Activated CD4-positive, alpha-beta T cell treated with anti-CD3 and anti-CD28 coated beads for 36 hours (primary cell): ENCODE measurements around the gene PIP5K1B. TPM values are rescaled to one million over a fixed set of nuclear protein-coding genes. Genes with fewer than 3 reads are reported as not detected.

Experiments
- ATAC-seq: fragments of 200-7000 bp; cut with Tn5 transposase; one replicate; pipeline ENCODE4 v1.10.0; 2021; ENCODE audit warnings: mild to moderate bottlenecking, moderate library complexity
- CTCF ChIA-PET: fragments of 350-600 bp; sonication (Branson Sonifier 250); formaldehyde crosslinking; loops from one replicate; lab custom pipeline; 2021; ENCODE audit warnings: antibody characterized with exemption; lab: Charles Lee
- POLR2A ChIA-PET: fragments of 350-600 bp; sonication (Branson Sonifier 250); formaldehyde crosslinking; loops from one replicate; lab custom pipeline; 2021; ENCODE audit warnings: antibody characterized with exemption, inconsistent platforms; lab: Charles Lee
- DNase-seq: peaks from one replicate; pipeline ENCODE4 v3.0.0-alpha.2; 2020
- H3K27ac Mint-ChIP-seq: one replicate; pipeline ENCODE4 v1.8.0; 2021; ENCODE audit warnings: mixed read lengths
- H3K27me3 Mint-ChIP-seq: one replicate; pipeline ENCODE4 v1.8.0; 2021; ENCODE audit warnings: mixed read lengths
- H3K36me3 Mint-ChIP-seq: one replicate; pipeline ENCODE4 v1.8.0; 2021; ENCODE audit warnings: low read depth, mixed read lengths
- H3K4me1 Mint-ChIP-seq: one replicate; pipeline ENCODE4 v1.8.0; 2021; ENCODE audit warnings: mixed read lengths
- H3K4me3 Mint-ChIP-seq: one replicate; pipeline ENCODE4 v1.8.0; 2021; ENCODE audit warnings: mild to moderate bottlenecking, moderate library complexity, mixed read lengths
- H3K9me3 Mint-ChIP-seq: one replicate; pipeline ENCODE4 v1.8.0; 2021; ENCODE audit warnings: low read depth, mixed read lengths
- intact Hi-C, 2 experiments: fragments of 100-400 bp; cut with DNase I in 1 of 2; cut with micrococcal nuclease in 1 of 2; formaldehyde crosslinking; loops; one replicate each; pipeline versions ENCODE4 v1.14.2 to v1.15.1; 2022 to 2024; cut with DNase I, micrococcal nuclease
- total RNA-seq, 2 experiments: library from RNA; stranded (reverse); gene quantifications; one replicate each; pipeline ENCODE4 v1.2.3, GENCODE V29; 2021

PIP5K1B gene
- total RNA-seq, 2 experiments from 2014 or later: 1.6 TPM

DNA sequence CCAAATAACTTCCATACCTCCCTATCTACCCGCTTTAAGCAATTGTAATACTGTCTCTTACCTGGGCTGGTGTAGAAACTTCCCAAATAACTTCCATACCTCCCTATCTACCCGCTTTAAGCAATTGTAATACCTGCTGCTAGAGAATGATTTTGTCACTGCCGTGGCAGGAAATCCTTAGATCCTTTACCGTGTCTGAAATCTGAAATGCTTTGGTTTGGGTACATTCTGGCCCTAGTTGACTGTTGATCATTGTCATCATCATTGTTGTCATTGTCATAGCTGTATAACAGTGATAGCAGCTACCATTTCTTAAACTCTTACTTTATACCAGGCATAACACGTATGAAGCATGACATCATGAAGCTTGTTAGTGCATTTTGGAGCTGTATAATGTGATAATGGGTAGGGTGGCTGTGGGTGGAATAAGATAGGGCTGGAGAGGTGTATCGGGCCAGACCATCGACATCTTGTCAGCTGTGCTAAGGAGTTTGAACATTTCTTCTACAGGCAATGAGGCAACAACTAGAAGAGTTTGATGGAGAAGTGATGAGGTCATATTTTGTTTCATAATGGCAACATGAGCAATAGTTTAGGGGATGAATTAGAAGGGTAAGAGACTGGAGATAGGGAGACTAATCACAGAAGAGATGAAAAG lies 15.7 kb downstream of the PIP5K1B start:
- H3K4me1 Mint-ChIP-seq: no peaks in the 10 kb centered on the region
- DNase-seq (no peak), ATAC-seq (no peak)
- no peaks in the 10 kb centered on the region for H3K9me3 Mint-ChIP-seq
- ChIA-PET CTCF (interaction anchor here (0.6 kb wide), 1 partner anchor 48 kb away, joined by 3 read pairs; no protein-coding TSS in a partner anchor), POLR2A (no interaction called here)
- H3K27me3 Mint-ChIP-seq: peaks cover 20% of the 10 kb centered on the region
- intact Hi-C loops: no loop called here
- no peak overlapping the region for H3K4me3 Mint-ChIP-seq
- no peak overlapping the region for H3K27ac Mint-ChIP-seq
- H3K36me3 Mint-ChIP-seq: no peaks in the 10 kb centered on the region

DNA sequence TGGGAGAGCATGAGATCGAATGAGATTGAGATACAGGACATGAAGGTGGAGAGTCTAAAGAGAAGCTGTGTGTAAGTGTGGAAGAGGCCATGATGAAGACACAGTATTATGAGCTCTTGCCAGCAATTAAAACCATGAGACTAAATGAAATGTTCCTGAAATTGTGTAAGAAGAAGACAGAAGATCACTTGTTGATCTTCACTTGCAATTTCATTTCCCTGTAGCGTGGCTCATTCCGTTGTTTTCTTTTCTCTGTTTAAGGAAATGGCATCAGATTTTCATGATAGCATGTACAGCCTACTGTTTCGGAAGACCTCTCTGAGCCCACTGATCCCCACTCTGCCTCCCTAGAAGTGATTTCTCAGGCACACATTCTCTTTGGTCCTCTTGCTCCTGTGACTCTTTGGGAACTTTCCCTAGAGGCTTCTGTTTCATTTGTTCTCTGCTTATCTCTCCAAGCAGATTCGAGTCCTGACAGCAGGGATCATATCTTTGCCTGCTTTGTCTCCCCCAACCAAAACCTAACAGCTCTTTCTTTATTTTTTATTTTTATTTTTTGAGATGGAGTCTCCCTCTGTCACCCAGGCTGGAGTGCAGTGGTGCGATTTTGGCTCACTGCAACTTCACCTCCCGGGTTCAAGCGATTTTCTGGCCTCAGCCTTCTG lies 16.8 kb downstream of the PIP5K1B start:
- H3K4me1 Mint-ChIP-seq: no peaks in the 10 kb centered on the region
- H3K9me3 Mint-ChIP-seq: no peaks in the 10 kb centered on the region
- intact Hi-C loops: no loop called here
- DNase-seq: no peak
- no peak overlapping the region for H3K4me3 Mint-ChIP-seq
- no peak overlapping the region for H3K27ac Mint-ChIP-seq
- ChIA-PET POLR2A (no interaction called here), CTCF (interaction anchor here (0.6 to 1.3 kb wide), 2 partner anchors 23 to 49 kb away, joined by 3 read pairs; no protein-coding TSS in a partner anchor)
- no peak for ATAC-seq
- no peaks in the 10 kb centered on the region for H3K36me3 Mint-ChIP-seq
- peaks cover 20% of the 10 kb centered on the region for H3K27me3 Mint-ChIP-seq

DNA sequence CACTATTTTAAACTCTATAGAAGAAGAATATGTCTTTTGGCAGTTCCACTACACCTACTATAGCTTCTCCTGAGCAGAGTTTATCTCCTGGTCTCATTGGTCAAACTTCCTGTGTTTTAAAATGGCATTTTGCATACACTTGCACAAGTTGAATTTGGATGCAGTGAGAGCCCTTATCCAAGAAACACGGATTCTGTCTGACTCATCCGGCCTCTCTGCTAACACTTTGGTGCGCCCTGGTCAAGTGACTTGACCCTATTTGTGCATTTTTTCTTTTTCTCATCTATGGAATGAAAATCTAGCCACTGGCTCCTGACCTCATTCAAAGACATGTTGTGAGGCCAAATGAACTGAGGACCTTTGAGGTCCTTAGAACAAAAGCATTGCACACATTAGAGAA lies 20.0 kb downstream of the PIP5K1B start:
- Mint-ChIP-seq H3K36me3 (no peaks in the 10 kb centered on the region), H3K9me3 (no peaks in the 10 kb centered on the region), H3K27me3 (peaks cover 24% of the 10 kb centered on the region), H3K27ac (no peak overlapping the region), H3K4me1 (no peaks in the 10 kb centered on the region), H3K4me3 (no peak overlapping the region)
- CTCF ChIA-PET: no interaction called here
- no peak for ATAC-seq
- no peak for DNase-seq
- intact Hi-C loops: no loop called here
- POLR2A ChIA-PET: no interaction called here

- Mint-ChIP-seq H3K4me1 (no peaks in the 10 kb centered on the region), H3K27me3 (peaks cover 24% of the 10 kb centered on the region), H3K4me3 (no peak overlapping the region), H3K27ac (no peak overlapping the region), H3K36me3 (no peaks in the 10 kb centered on the region), H3K9me3 (no peaks in the 10 kb centered on the region)
- ChIA-PET POLR2A (no interaction called here), CTCF (no interaction called here)
- ATAC-seq (no peak), DNase-seq (no peak)
- intact Hi-C loops: no loop called here
Observed at GRCh38 chr9:68726489-68726888, 21.4 kb downstream of the PIP5K1B start.

- intact Hi-C loops: no loop called here
- H3K27ac Mint-ChIP-seq: no peak overlapping the region
- CTCF ChIA-PET: no interaction called here
Observed at GRCh38 chr9:68727636-68728035, 22.6 kb downstream of the PIP5K1B start.

DNA sequence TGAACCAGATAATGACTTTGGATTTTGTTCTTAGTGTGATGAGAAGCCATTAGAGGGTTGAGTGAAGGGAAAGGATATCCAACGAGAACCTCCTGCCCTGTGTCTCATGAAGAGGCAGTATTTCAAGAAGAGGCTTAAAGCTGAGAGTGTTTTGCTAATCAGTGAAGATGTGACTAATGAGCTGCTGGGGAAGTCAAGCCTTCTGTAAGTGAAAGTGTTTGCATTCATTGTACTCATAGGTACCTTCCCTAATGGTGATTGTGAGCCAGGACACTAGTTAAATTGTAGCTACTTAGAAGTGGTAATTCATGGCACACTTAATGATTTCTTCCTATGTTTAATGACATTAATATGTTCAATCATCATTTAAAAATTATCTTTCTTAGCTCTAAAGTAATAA lies 23.7 kb downstream of the PIP5K1B start:
- POLR2A ChIA-PET: no interaction called here
- intact Hi-C loops: no loop called here
- H3K36me3 Mint-ChIP-seq: no peaks in the 10 kb centered on the region

More at GRCh38 chr9:68727636-68728035, 22.6 kb downstream of the PIP5K1B start:
- DNase-seq: no peak
- H3K9me3 Mint-ChIP-seq: no peaks in the 10 kb centered on the region
- H3K4me1 Mint-ChIP-seq: no peaks in the 10 kb centered on the region
- H3K36me3 Mint-ChIP-seq: no peaks in the 10 kb centered on the region
- H3K27me3 Mint-ChIP-seq: peaks cover 24% of the 10 kb centered on the region
- no peak overlapping the region for H3K4me3 Mint-ChIP-seq
- no peak for ATAC-seq
- POLR2A ChIA-PET: no interaction called here

GRCh38 chr9:68730570-68731235 lies 25.7 kb downstream of the PIP5K1B start:
- H3K27ac Mint-ChIP-seq: no peak overlapping the region
- intact Hi-C loops: no loop called here
- H3K4me3 Mint-ChIP-seq: no peak overlapping the region
- H3K36me3 Mint-ChIP-seq: no peaks in the 10 kb centered on the region
- ATAC-seq: no peak
- ChIA-PET CTCF (no interaction called here), POLR2A (no interaction called here)
- H3K4me1 Mint-ChIP-seq: no peaks in the 10 kb centered on the region
- DNase-seq: no peak
- peaks cover 17% of the 10 kb centered on the region for H3K27me3 Mint-ChIP-seq
- H3K9me3 Mint-ChIP-seq: no peaks in the 10 kb centered on the region

More for the DNA sequence above, 23.7 kb downstream of the PIP5K1B start:
- Mint-ChIP-seq H3K4me1 (no peaks in the 10 kb centered on the region), H3K27ac (no peak overlapping the region), H3K27me3 (peaks cover 18% of the 10 kb centered on the region), H3K9me3 (no peaks in the 10 kb centered on the region), H3K4me3 (no peak overlapping the region)
- CTCF ChIA-PET: no interaction called here
- DNase-seq: no peak
- no peak for ATAC-seq

DNA sequence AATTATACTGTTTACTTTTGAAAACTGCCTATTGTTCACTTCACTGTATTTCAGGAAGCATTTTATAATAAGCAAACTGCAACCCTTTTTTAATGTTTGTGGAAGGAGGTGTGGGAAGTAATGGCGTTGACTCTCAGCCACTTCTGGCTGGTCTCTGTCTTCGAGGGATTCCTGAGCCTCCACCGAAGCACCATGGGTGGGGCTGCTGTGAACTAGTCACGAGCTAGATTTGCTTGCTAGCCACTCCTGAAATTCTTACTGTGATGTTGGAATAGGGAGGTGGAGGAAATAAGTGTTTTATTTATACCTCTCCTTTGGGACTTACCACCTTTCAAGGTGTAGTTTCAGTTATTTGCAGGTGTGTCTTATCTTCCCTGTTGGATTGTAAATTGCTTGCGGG lies 26.8 kb downstream of the PIP5K1B start:
- ChIA-PET CTCF (no interaction called here), POLR2A (no interaction called here)
- Mint-ChIP-seq H3K4me1 (no peaks in the 10 kb centered on the region), H3K4me3 (no peak overlapping the region), H3K27me3 (peaks cover 21% of the 10 kb centered on the region), H3K36me3 (no peaks in the 10 kb centered on the region), H3K27ac (no peak overlapping the region), H3K9me3 (no peaks in the 10 kb centered on the region)
- ATAC-seq: no peak
- intact Hi-C loops: no loop called here
- no peak for DNase-seq

GRCh38 chr9:68732405-68733020 lies 27.5 kb downstream of the PIP5K1B start:
- Mint-ChIP-seq H3K27ac (no peak overlapping the region), H3K36me3 (no peaks in the 10 kb centered on the region), H3K9me3 (no peaks in the 10 kb centered on the region), H3K27me3 (peaks cover 19% of the 10 kb centered on the region), H3K4me1 (no peaks in the 10 kb centered on the region), H3K4me3 (no peak overlapping the region)
- intact Hi-C loops: no loop called here
- ChIA-PET CTCF (no interaction called here), POLR2A (no interaction called here)
- DNase-seq: no peak
- ATAC-seq: no peak

GRCh38 chr9:68733021-68733405 lies 28.0 kb downstream of the PIP5K1B start:
- no peak overlapping the region for H3K4me3 Mint-ChIP-seq
- ChIA-PET CTCF (no interaction called here), POLR2A (no interaction called here)
- H3K36me3 Mint-ChIP-seq: no peaks in the 10 kb centered on the region
- H3K9me3 Mint-ChIP-seq: no peaks in the 10 kb centered on the region
- intact Hi-C loops: no loop called here
- ATAC-seq: no peak
- peaks cover 15% of the 10 kb centered on the region for H3K27me3 Mint-ChIP-seq
- H3K27ac Mint-ChIP-seq: no peak overlapping the region
- no peaks in the 10 kb centered on the region for H3K4me1 Mint-ChIP-seq
- DNase-seq: no peak

DNA sequence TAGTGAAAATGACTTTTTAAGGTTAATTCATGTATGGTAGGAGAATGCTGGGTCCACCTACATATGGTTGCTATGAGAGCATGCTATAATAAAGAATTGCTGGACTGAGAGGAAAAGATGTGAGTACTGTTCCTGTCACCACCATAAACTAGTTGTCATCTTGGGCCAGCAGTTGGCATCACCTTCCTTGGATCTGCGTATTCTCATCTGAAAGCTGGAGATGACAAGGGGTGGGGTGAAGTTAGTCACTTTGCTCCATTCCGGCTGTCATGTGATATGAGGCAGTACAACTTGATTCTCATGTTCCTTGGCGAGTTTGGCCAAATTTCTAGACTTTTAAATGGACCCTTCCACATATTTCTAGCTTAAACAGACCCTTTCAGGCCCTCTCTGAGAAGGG lies 33.3 kb downstream of the PIP5K1B start:
- no peaks in the 10 kb centered on the region for H3K9me3 Mint-ChIP-seq
- ATAC-seq: no peak
- POLR2A ChIA-PET: no interaction called here
- peaks cover 19% of the 10 kb centered on the region for H3K27me3 Mint-ChIP-seq
- no peak for DNase-seq
- CTCF ChIA-PET: interaction anchor here (0.7 kb wide), 1 partner anchor 139 kb away, joined by 3 read pairs; no protein-coding TSS in a partner anchor
- intact Hi-C loops: no loop called here
- no peaks in the 10 kb centered on the region for H3K4me1 Mint-ChIP-seq
- no peak overlapping the region for H3K27ac Mint-ChIP-seq
- no peak overlapping the region for H3K4me3 Mint-ChIP-seq
- H3K36me3 Mint-ChIP-seq: no peaks in the 10 kb centered on the region
